GM23248 (cell line): ENCODE results near the gene SIDT1.

Source experiments
- EZH2 ChIP-seq: fragments of 200-600 bp; sonication (generic); IDR thresholded peaks from 2 replicates; pipeline ENCODE4 v1.6.1; 2018; ENCODE audit warnings: antibody characterized with exemption, mild to moderate bottlenecking; ENCODE audit not compliant: insufficient read depth, poor library complexity, severe bottlenecking
- EZH2phosphoT487 ChIP-seq: fragments of 200-600 bp; sonication (generic); IDR thresholded peaks from 2 replicates; pipeline ENCODE4 v1.6.1; 2018; ENCODE audit warnings: antibody characterized with exemption, moderate library complexity, mild to moderate bottlenecking, low read depth; ENCODE audit not compliant: insufficient read depth

- TF ChIP-seq EZH2 (no peak), EZH2phosphoT487 (no peak)
Measured at GRCh38 chr3:113575206-113575605, 42.9 kb downstream of the SIDT1 start.
